Putamen (tissue), 1 donor: ENCODE measurements around the gene CD160.
A peak's percentile ranks its signal among the peaks of the same experiment; 100 is the strongest.
"Not testable (repeated sequence)": the region's sequence is repeated elsewhere in the genome, so short reads cannot be mapped to it uniquely, and the experiment has no call there.

Source experiments
- DNase-seq: peaks from one replicate; pipeline ENCODE4 v3.0.0-alpha.2; 2016; ENCODE audit warnings: low spot score

CD160 gene

GRCh38 chr1:145719230-145720079 lies at the start of gene CD160:
TSS of gene CD160 (plus strand) at chr1:145719499. CDS start at chr1:145728328, 8,829 bp downstream.
- DNase-seq = no peak

GRCh38 chr1:145670995-145671745 lies 48.1 kb upstream of the CD160 start:
- DNase-seq = not testable (repeated sequence)

GRCh38 chr1:145673217-145673616 lies 46.1 kb upstream of the CD160 start:
- not testable (repeated sequence) for DNase-seq

GRCh38 chr1:145684858-145685257 lies 34.4 kb upstream of the CD160 start:
- not testable (repeated sequence) for DNase-seq

GRCh38 chr1:145686078-145686477 lies 33.2 kb upstream of the CD160 start:
- not testable (repeated sequence) for DNase-seq

- no peak for DNase-seq
Measured at GRCh38 chr1:145688328-145688727, 31.0 kb upstream of the CD160 start.

- DNase-seq = no peak
Measured at GRCh38 chr1:145688924-145689323, 30.4 kb upstream of the CD160 start.

- no peak for DNase-seq
Measured at GRCh38 chr1:145689922-145690321, 29.4 kb upstream of the CD160 start.

- peak; percentile 10 for DNase-seq
Measured at GRCh38 chr1:145690587-145691558, 28.4 kb upstream of the CD160 start.

GRCh38 chr1:145692785-145693443 lies 26.4 kb upstream of the CD160 start:
- DNase-seq = no peak

GRCh38 chr1:145695821-145696629 lies 23.3 kb upstream of the CD160 start:
- DNase-seq = no peak

GRCh38 chr1:145696630-145696960 lies 22.7 kb upstream of the CD160 start:
- no peak for DNase-seq

- no peak for DNase-seq
Measured at GRCh38 chr1:145701306-145701862, 17.9 kb upstream of the CD160 start.

GRCh38 chr1:145702052-145702451 lies 17.2 kb upstream of the CD160 start:
- DNase-seq = no peak

GRCh38 chr1:145702826-145703225 lies 16.5 kb upstream of the CD160 start:
- no peak for DNase-seq

GRCh38 chr1:145705622-145706021 lies 13.7 kb upstream of the CD160 start:
- DNase-seq = no peak

- DNase-seq = no peak
Measured at GRCh38 chr1:145706086-145706664, 13.1 kb upstream of the CD160 start.

- no peak for DNase-seq
Measured at GRCh38 chr1:145707183-145707867, 12.0 kb upstream of the CD160 start, which contains the start of gene PDZK1. TSS of gene PDZK1 (minus strand) at chr1:145707368. CDS start at chr1:145688021, 19,347 bp downstream.

GRCh38 chr1:145708063-145708462 lies 11.2 kb upstream of the CD160 start:
- no peak for DNase-seq
